H1 (cell line): ENCODE results near the gene USP24. TPM values are rescaled to one million over a fixed set of nuclear protein-coding genes. Genes with fewer than 3 reads are reported as not detected.

ENCODE experiments used
- POU5F1 ChIP-seq: IDR thresholded peaks from 2 replicates; pipeline ENCODE4 v1.6.1; 2011; ENCODE audit warnings: low read depth, mild to moderate bottlenecking, low read length, moderate library complexity
- polyA plus RNA-seq, 7 experiments: library from polyadenylated mRNA; depleted of rRNA in 3 of 7; stranded (reverse) in 5 of 7; unstranded in 2 of 7; fragments of >200 nt in 5 of 7; fragments of 200-250 nt in 2 of 7; gene quantifications; 1 replicate in 5 of 7; 2 replicates in 1 of 7; 4 replicates in 1 of 7; pipeline versions ENCODE4 v1.2.1 to v1.2.3, GENCODE V29; 2011 to 2013; ENCODE audit warnings: missing spikeins in 2 of 7, mixed read lengths in 2 of 7
- total RNA-seq: library from RNA; stranded (reverse); fragmentation: NEBNext Ultra II Directional; extraction: Animal tissue kit (Norgen Biotek cat#: 25700); gene quantifications from 2 replicates; pipeline ENCODE4 v1.2.1, GENCODE V29; 2021

Gene USP24
- total and polyA plus RNA-seq, 2 of the 8 experiments (the other 6 are each of a cell fraction or from before 2014, with no cell fraction given) = 11.1 to 34.6 TPM

DNA sequence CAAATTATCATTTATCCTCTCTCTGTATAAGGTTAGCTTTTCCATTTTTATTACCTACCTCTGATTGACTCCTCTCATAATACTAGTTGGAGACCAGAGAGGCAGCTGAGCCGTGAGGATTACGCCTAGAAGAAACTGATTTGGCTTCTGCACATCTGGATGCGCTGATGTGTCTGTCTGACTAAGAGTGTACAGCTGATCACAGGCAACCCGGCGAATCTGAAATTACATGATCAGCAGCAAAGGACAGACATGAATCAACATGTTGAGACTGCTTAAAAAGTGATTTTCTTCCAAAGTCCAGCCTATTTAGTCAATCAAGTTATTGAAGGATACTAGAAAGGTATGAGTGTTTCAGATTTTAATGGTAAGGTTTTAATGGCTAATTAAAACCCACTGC lies 94.6 kb downstream of the USP24 start (continued):
- no peak for TF ChIP-seq POU5F1
